OCI-LY3 (cell line): ENCODE measurements around the gene CDH15.
"Not testable (repeated sequence)": the region's sequence is repeated elsewhere in the genome, so short reads cannot be mapped to it uniquely, and the experiment has no call there.

Experiments used
- H2AFZ ChIP-seq: fragments of 200-600, 300-600 bp; shearing (Covaris generic); 2 replicates; pipeline ENCODE4 v1.6.0; 2014; ENCODE audit warnings: antibody characterized with exemption, low read depth, low read length
- H3K27ac ChIP-seq: fragments of 200-600, 300-600 bp; sonication (generic); 2 replicates; pipeline ENCODE4 v1.5.1; 2014; ENCODE audit warnings: mild to moderate bottlenecking, low read length, moderate library complexity, mixed read lengths
- H3K27me3 ChIP-seq: fragments of 200-600, 300-600 bp; sonication (generic); 2 replicates; pipeline ENCODE4 v1.6.1; 2014; ENCODE audit warnings: low read depth, low read length, mixed read lengths
- H3K36me3 ChIP-seq: fragments of 200-600, 300-600 bp; sonication (generic); replicated peaks from 2 replicates; pipeline ENCODE3; 2014; ENCODE audit warnings: low read depth, low read length, mixed read lengths
- H3K4me1 ChIP-seq: fragments of 300-600, 200-600 bp; sonication (generic); 2 replicates; pipeline ENCODE4 v1.6.1; 2014; ENCODE audit warnings: low read length, mixed read lengths
- H3K4me2 ChIP-seq: fragments of 200-600, 300-600 bp; sonication (generic); 2 replicates; pipeline ENCODE4 v1.6.1; 2014; ENCODE audit warnings: low read length, mixed read lengths
- H3K4me3 ChIP-seq: fragments of 300-600, 200-600 bp; sonication (generic); 2 replicates; pipeline ENCODE4 v1.5.1; 2014; ENCODE audit warnings: antibody characterized with exemption, mild to moderate bottlenecking, low read length, moderate library complexity
- H3K79me2 ChIP-seq: fragments of 300-600, 200-600 bp; shearing (Covaris generic); 2 replicates; pipeline ENCODE4 v1.6.1; 2014; ENCODE audit warnings: mild to moderate bottlenecking, low read length, mixed read lengths
- H3K9ac ChIP-seq: fragments of 300-600, 200-600 bp; shearing (Covaris generic); 2 replicates; pipeline ENCODE4 v1.6.0; 2014; ENCODE audit warnings: mild to moderate bottlenecking, low read length, moderate library complexity
- H3K9me3 ChIP-seq: fragments of 200-600, 300-600 bp; shearing (Covaris generic); 2 replicates; pipeline ENCODE4 v1.6.1; 2014; ENCODE audit warnings: low read length, mixed read lengths; ENCODE audit not compliant: insufficient read depth
- H4K20me1 ChIP-seq: fragments of 200-600, 300-600 bp; sonication (generic); 2 replicates; pipeline ENCODE4 v1.6.1; 2016; ENCODE audit warnings: low read length, mixed read lengths; ENCODE audit not compliant: insufficient read depth
- EZH2phosphoT487 ChIP-seq: fragments of 200-600 bp; shearing (Covaris generic); IDR thresholded peaks from 2 replicates; pipeline ENCODE4 v1.6.1; 2018; ENCODE audit warnings: antibody characterized with exemption, mixed run types, low read depth
- TF ChIP-seq, protein P1 (sequence below): fragments of 200-600, 300-600 bp; sonication (generic); IDR thresholded peaks from 2 replicates; pipeline ENCODE4 v1.5.1; 2014; ENCODE audit warnings: antibody characterized with exemption, low read length, low read depth

CDH15 gene

DNA sequence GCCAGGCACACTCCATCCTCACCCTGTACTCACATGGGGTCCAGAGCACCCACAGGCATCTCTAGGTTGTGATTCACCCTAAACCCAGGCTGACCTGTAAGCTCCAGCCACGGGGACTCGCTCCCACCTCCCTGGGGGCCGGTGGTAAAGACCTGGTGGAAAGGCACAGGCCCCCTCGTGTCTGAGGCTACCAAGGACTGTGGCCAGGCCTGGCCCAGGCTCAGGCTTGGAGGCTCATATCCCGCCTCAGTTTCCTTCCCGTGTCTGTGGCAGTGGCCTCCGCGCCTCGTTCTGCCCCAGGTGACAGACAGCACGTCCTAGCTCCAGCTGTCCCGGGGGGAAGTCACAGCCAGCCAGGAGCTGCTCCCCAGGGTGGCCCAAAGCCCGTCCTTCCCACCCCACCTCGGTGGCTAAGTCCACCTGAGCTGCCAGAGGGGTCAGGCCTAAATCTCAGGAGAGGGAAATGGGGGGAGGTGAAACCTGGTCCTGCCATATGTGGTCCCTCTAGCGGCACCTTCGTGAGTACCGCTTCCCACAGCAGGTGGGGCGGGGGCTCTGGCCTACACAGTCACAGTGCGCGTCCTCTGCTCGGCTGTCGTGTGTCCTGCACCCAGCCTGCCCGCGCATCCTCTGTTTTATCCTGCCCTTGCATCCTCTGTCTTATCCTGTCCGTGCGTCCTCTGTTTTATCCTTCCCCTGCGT, 12.6 kb downstream of the CDH15 start:
- no peaks in the 10 kb centered on the region for H3K9me3 ChIP-seq
- H2AFZ ChIP-seq, result no peak overlapping the region
- H3K27me3 ChIP-seq, result no peaks in the 10 kb centered on the region
- H3K79me2 ChIP-seq, result no peaks in the 10 kb centered on the region
- TF ChIP-seq, protein P1, sequence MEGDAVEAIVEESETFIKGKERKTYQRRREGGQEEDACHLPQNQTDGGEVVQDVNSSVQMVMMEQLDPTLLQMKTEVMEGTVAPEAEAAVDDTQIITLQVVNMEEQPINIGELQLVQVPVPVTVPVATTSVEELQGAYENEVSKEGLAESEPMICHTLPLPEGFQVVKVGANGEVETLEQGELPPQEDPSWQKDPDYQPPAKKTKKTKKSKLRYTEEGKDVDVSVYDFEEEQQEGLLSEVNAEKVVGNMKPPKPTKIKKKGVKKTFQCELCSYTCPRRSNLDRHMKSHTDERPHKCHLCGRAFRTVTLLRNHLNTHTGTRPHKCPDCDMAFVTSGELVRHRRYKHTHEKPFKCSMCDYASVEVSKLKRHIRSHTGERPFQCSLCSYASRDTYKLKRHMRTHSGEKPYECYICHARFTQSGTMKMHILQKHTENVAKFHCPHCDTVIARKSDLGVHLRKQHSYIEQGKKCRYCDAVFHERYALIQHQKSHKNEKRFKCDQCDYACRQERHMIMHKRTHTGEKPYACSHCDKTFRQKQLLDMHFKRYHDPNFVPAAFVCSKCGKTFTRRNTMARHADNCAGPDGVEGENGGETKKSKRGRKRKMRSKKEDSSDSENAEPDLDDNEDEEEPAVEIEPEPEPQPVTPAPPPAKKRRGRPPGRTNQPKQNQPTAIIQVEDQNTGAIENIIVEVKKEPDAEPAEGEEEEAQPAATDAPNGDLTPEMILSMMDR, result no peak
- no peak for TF ChIP-seq EZH2phosphoT487
- H4K20me1 ChIP-seq, result no peaks in the 10 kb centered on the region
- no peak overlapping the region for H3K27ac ChIP-seq
- H3K9ac ChIP-seq, result no peak overlapping the region
- no peak overlapping the region for H3K4me2 ChIP-seq
- H3K36me3 ChIP-seq, result no peaks in the 10 kb centered on the region
- H3K4me3 ChIP-seq, result no peak overlapping the region
- no peaks in the 10 kb centered on the region for H3K4me1 ChIP-seq

DNA sequence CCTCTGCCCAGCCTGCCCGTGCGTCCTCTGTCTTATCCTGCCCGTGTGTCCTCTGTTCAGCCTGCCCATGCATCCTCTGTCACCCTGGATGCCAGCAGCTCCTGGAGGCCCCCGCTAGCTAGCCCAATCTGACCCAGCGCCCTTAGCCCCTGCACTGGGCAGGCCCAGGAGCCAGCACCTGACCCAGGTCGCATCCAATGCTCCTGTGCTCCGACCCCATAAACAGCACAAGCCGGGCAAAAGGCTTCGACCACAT, 13.1 kb downstream of the CDH15 start:
- Histone ChIP-seq H3K9ac (no peak overlapping the region), H3K27ac (no peak overlapping the region), H3K4me1 (no peaks in the 10 kb centered on the region), H2AFZ (no peak overlapping the region), H3K4me3 (no peak overlapping the region), H3K9me3 (no peaks in the 10 kb centered on the region), H3K4me2 (no peak overlapping the region), H3K27me3 (no peaks in the 10 kb centered on the region), H4K20me1 (no peaks in the 10 kb centered on the region), H3K79me2 (no peaks in the 10 kb centered on the region), H3K36me3 (no peaks in the 10 kb centered on the region)
- TF ChIP-seq, protein P1, result no peak
- no peak for TF ChIP-seq EZH2phosphoT487

DNA sequence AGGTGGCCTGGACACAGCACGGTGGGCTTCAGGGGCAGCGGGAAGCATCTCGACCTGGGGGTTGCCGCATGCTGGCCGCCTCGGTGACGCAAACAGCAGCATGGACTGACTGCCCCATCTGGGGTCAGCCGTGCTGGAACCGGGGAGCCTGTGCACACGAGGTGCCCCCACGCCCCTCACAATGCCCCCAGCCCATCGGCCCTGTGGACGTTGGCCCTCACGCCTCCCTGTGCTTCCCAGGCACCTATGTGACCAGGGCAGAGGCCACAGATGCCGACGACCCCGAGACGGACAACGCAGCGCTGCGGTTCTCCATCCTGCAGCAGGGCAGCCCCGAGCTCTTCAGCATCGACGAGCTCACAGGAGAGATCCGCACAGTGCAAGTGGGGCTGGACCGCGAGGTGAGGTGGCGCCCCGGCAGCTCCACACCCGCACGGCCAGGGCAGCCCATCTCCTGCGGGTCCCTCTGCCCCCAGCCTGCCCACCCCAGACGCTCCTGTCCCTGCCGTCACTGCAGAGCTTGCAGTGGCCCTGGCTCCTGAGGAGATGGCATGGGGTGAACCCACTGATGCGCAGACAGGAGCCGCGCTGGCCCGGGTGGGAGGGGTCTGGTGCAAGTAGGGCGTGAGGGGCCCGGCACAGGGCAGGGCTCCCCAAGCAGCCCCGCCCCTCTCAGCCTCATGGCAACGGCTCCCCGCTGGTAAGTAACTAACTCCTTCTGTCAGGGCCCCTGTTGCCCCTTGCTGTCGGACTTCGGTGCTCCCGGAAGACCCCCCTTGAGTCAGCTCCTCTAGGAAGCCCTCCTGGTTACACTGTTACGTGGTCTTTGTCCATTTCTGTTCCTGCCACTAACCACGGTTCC, 13.6 kb downstream of the CDH15 start:
- Histone ChIP-seq H3K4me2 (no peak overlapping the region), H3K79me2 (no peaks in the 10 kb centered on the region), H3K27me3 (no peaks in the 10 kb centered on the region), H3K4me3 (no peak overlapping the region), H3K4me1 (no peaks in the 10 kb centered on the region), H3K9ac (no peak overlapping the region), H3K27ac (no peak overlapping the region), H3K36me3 (no peaks in the 10 kb centered on the region), H2AFZ (no peak overlapping the region), H3K9me3 (no peaks in the 10 kb centered on the region), H4K20me1 (no peaks in the 10 kb centered on the region)
- TF ChIP-seq, protein P1, result no peak
- TF ChIP-seq EZH2phosphoT487, result no peak

- not testable (repeated sequence) for H4K20me1 ChIP-seq, H3K9me3 ChIP-seq, H3K9ac ChIP-seq, H3K36me3 ChIP-seq, H3K27ac ChIP-seq, H3K79me2 ChIP-seq, H3K27me3 ChIP-seq, H3K4me3 ChIP-seq, H3K4me1 ChIP-seq, H3K4me2 ChIP-seq, H2AFZ ChIP-seq
These were observed 14.5 kb downstream of the CDH15 start for GRCh38 chr16:89185887-89186592.

DNA sequence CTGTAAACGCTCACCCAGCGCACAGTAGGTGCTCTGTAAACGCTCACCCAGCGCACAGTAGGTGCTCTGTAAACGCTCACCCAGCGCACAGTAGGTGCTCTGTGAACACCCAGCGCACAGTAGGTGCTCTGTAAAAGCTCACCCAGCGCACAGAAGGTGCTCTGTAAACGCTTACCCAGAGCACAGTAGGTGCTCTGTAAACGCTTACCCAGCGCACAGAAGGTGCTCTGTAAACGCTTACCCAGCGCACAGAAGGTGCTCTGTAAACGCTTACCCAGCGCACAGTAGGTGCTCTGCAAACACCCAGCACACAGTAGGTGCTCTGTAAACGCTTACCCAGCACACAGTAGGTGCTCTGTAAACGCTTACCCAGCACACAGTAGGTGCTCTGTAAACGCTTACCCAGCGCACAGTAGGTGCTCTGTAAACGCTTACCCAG, 15.1 kb downstream of the CDH15 start:
- H3K9me3 ChIP-seq, H3K4me3 ChIP-seq, H3K27ac ChIP-seq, H3K4me2 ChIP-seq, H4K20me1 ChIP-seq, H2AFZ ChIP-seq, H3K27me3 ChIP-seq, H3K36me3 ChIP-seq, H3K9ac ChIP-seq, H3K4me1 ChIP-seq, H3K79me2 ChIP-seq: not testable (repeated sequence)
